Thyroid gland (tissue), 4 donors: ENCODE measurements around the gene ZNF823. TPM values are rescaled to one million over a fixed set of nuclear protein-coding genes. Genes with fewer than 3 reads are reported as not detected.
"Not testable (repeated sequence)": the region's sequence is repeated elsewhere in the genome, so short reads cannot be mapped to it uniquely, and the experiment has no call there.

Experiments used
- DNase-seq, 2 donors: peaks; one replicate each; pipeline ENCODE4 v3.0.0-alpha.2; 2019
- H3K27ac ChIP-seq, 3 donors: fragments of 200-600 bp; sonication (generic); 1 replicate in 2 of 3; 2 replicates in 1 of 3; pipeline ENCODE4 v1.5.1; 2016 to 2019; ENCODE audit warnings: mild to moderate bottlenecking in 1 of 3, moderate library complexity in 1 of 3
- H3K27me3 ChIP-seq: fragments of 200-600 bp; sonication (generic); one replicate; pipeline ENCODE4 v1.5.1; 2019
- H3K36me3 ChIP-seq, 2 donors: fragments of 200-600 bp; sonication (generic); one replicate each; pipeline ENCODE4 v1.5.1; 2016 to 2019
- H3K4me1 ChIP-seq, 2 donors: fragments of 200-600 bp; sonication (generic); one replicate each; pipeline ENCODE4 v1.5.1; 2017 to 2019
- H3K4me3 ChIP-seq, 3 donors: fragments of 200-600 bp; sonication (generic); replicated peaks in 1 of 3; 1 replicate in 2 of 3; 2 replicates in 1 of 3; pipeline ENCODE4 v1.5.1; 2016; ENCODE audit warnings: mild to moderate bottlenecking in 1 of 3
- H3K9me3 ChIP-seq: fragments of 200-600 bp; sonication (generic); one replicate; pipeline ENCODE4 v1.5.1; 2017
- POLR2A ChIP-seq, 2 donors: fragments of 450-650 bp; IDR thresholded peaks; one replicate each; pipeline ENCODE4 v1.6.1; 2017; ENCODE audit warnings: antibody characterized with exemption in 2 of 2, mild to moderate bottlenecking in 2 of 2, moderate library complexity in 1 of 2
- WGBS, 2 donors: methylation state at CpG; one replicate each; pipeline ENCODE4 v1.1.5; 2017; 5-methylcytosine and 5-hydroxymethylcytosine counted together
- intact Hi-C: fragments of 100-400 bp; cut with DNase I; formaldehyde crosslinking; loops from one replicate; pipeline ENCODE4 v1.15.1; 2023
- total RNA-seq, 4 donors: library from RNA; depleted of rRNA; stranded (reverse); fragments of >200 nt; gene quantifications; one replicate each; pipeline ENCODE4 v1.2.3, GENCODE V29; 2016
- TF ChIP-seq, protein P1 (sequence below), 6 experiments: fragments of 200-600 bp in 3 of 6; fragments of 450-650 bp in 3 of 6; sonication (generic) in 3 of 6; IDR thresholded peaks; one replicate each; pipeline ENCODE4 v1.5.1; 2016 to 2019; ENCODE audit warnings: antibody characterized with exemption in 6 of 6, mild to moderate bottlenecking in 2 of 6, inconsistent platforms in 1 of 6, moderate library complexity in 1 of 6

Gene ZNF823
- total RNA-seq, 4 donors from 2014 or later: 7.4 to 11.7 (median 9.1) TPM

DNA sequence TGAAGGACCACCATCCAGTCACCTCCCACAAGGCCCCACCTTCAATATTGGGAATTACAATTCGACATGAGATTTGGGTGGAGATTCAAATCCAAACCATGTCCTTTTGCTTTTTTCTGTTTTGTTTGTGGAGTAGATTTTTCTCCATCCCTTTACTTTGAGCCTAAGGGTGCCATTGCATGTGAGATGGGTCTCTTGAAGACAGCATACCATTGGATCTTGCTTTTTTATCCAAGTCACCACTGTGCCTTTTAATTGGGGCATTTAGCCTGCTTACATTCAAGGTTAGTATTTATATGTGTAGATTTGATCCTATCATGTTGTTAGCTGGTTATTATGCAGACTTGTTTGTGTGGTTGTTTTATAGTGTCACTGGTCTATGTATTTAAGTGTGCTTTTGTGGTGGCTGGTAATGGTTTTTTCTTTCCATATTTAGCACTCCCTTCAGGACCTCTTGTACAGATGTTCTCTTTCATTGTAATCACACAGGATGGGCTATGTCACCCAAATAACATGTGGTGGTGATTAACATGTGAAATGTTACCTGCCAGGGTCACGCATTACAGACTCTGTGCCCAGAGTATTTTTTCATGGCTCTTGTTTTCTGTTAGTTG, 58.0 kb downstream of the ZNF823 start:
- H3K27me3 ChIP-seq: no peaks in the 10 kb centered on the region
- no peak overlapping the region for H3K4me3 ChIP-seq
- no peak overlapping the region for H3K27ac ChIP-seq
- no peaks in the 10 kb centered on the region for H3K4me1 ChIP-seq
- no peak for TF ChIP-seq POLR2A (IDR thresholded peaks at IDR 0.05)
- TF ChIP-seq, protein P1, sequence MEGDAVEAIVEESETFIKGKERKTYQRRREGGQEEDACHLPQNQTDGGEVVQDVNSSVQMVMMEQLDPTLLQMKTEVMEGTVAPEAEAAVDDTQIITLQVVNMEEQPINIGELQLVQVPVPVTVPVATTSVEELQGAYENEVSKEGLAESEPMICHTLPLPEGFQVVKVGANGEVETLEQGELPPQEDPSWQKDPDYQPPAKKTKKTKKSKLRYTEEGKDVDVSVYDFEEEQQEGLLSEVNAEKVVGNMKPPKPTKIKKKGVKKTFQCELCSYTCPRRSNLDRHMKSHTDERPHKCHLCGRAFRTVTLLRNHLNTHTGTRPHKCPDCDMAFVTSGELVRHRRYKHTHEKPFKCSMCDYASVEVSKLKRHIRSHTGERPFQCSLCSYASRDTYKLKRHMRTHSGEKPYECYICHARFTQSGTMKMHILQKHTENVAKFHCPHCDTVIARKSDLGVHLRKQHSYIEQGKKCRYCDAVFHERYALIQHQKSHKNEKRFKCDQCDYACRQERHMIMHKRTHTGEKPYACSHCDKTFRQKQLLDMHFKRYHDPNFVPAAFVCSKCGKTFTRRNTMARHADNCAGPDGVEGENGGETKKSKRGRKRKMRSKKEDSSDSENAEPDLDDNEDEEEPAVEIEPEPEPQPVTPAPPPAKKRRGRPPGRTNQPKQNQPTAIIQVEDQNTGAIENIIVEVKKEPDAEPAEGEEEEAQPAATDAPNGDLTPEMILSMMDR (IDR thresholded peaks at IDR 0.05): no peak
- WGBS, 2 donors: 97% methylated on average over 2 of the region's 2 CpGs
- H3K36me3 ChIP-seq: no peaks in the 10 kb centered on the region
- no peaks in the 10 kb centered on the region for H3K9me3 ChIP-seq
- DNase-seq: no peak
- intact Hi-C loops: loop anchor here (10.0 kb wide), 1 partner anchor 114 kb away; the partner anchor contains the start of gene ZNF491

DNA sequence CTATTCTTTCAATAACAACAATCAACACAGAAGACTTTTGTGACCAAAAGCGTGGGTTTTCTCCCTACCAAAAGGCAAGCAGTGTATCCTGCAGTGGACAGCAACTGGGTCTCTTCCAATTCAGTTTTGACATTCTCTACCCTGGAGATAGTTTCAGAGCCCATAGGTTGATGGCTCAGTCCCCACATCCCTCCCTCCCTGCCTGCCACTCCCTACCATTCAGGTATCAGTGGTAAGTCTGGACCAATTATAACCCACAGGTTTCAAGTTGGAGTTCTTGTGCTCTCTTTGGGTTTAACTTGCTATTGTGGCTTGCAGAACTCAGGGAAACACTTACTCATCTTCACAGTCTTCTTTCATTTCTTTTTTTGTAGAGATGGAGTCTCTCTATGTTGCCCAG, 60.2 kb downstream of the ZNF823 start:
- H3K27ac ChIP-seq: no peak overlapping the region
- 96 to 97% methylated on average over 1 of the region's 1 CpG for WGBS, 2 donors
- intact Hi-C loops: no loop called here
- H3K4me1 ChIP-seq: peaks cover 5 to 6% of the 10 kb centered on the region in 2 donors
- H3K9me3 ChIP-seq: no peaks in the 10 kb centered on the region
- H3K36me3 ChIP-seq: no peaks in the 10 kb centered on the region
- TF ChIP-seq, protein P1 (IDR thresholded peaks at IDR 0.05): no peak
- no peak for TF ChIP-seq POLR2A (IDR thresholded peaks at IDR 0.05)
- no peak for DNase-seq
- no peaks in the 10 kb centered on the region for H3K27me3 ChIP-seq
- H3K4me3 ChIP-seq: no peak overlapping the region

DNA sequence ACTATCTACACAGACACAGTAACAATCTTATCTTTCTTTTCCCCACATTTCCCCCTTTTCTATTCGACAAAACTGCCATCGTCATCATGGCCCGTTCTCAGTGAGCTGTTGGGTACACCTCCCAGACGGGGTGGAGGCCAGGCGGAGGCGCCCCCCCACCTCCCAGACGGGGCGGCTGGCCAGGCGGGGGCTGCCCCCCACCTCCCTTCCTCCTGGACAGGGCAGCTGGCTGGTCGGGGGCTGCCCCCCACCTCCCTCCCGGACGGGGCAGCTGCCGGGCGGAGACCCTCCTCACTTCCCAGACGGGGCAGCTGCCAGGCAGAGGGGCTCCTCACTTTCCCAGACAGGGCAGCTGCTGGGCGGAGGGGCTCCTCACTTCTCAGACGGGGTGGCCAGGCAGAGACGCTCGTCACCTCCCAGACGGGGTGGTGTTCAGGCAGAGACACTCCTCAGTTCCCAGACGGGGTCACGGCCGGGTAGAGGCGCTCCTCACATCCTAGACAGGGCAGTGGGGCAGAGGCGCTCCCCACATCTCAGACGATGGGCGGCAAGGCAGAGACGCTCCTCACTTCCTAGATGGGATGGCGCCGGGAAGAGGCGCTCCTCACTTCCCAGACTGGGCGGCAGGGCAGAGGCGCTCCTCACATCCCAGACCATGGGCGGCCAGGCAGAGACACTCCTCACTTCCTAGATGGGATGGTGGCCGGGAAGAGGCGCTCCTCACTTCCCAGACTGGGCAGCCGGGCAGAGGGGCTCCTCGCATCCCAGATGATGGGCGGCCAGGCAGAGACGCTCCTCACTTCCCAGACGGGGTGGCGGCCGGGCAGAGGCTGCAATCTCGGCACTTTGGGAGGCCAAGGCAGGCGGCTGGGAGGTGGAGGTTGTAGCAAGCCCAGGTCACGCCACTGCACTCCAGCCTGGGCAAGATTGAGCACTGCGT, 61.8 kb downstream of the ZNF823 start:
- H3K9me3 ChIP-seq, H3K4me3 ChIP-seq, DNase-seq, H3K36me3 ChIP-seq, H3K27me3 ChIP-seq, H3K4me1 ChIP-seq, intact Hi-C loops, H3K27ac ChIP-seq: not testable (repeated sequence)
- 94 to 98% methylated on average over 20 to 28 of the region's 47 CpGs for WGBS, 2 donors

DNA sequence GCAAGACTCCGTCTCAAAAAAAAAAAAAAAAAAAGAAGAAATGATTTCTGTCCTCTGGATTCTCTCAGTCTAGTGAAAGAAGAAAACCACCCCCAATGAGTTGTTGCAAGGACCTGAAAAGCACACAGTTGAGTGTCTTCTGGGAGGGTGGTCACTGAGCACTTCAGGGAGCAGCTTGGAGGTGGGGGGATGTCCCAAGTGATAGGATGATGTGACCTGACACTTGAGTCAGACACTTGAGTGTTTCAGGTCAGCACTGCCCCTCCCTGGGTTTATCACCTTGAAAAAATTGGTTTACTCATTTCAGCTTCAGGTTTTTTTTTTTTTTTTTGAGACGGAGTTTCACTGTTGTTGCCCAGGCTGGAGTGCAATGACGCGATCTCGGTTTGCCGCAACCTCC, 63.2 kb downstream of the ZNF823 start:
- Histone ChIP-seq H3K4me3 (no peak overlapping the region), H3K27ac (no peak overlapping the region), H3K27me3 (no peaks in the 10 kb centered on the region), H3K4me1 (peaks cover 5 to 6% of the 10 kb centered on the region in 2 donors), H3K36me3 (no peaks in the 10 kb centered on the region), H3K9me3 (no peaks in the 10 kb centered on the region)
- DNase-seq: no peak
- intact Hi-C loops: no loop called here
- TF ChIP-seq, protein P1 (IDR thresholded peaks at IDR 0.05): no peak
- no peak for TF ChIP-seq POLR2A (IDR thresholded peaks at IDR 0.05)
- WGBS, 2 donors: 95 to 96% methylated on average over 6 of the region's 6 CpGs

DNA sequence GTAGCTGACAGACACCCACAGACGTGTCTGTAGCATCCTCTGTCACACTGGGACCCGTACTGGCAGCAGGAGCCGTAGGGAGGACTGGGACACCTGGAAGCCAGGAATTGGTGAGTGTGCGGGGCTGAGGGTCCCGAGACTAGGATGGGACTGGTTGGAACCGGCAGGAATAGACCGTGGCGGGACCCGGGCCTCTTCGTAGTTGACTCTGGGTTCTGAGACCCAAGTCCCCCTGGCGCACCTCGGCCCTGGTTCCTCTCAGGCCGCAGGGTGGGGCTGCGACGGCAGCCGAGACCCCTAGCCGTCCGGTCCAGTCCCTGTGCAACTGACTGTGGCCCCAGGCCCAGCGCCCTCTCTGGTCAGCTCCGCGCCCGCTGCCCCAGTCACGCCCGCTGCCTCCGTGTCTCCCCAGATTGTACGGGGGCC, 64.7 kb downstream of the ZNF823 start:
- peaks cover 5 to 6% of the 10 kb centered on the region in 2 donors for H3K4me1 ChIP-seq
- 16 to 30% methylated on average over 17 to 19 of the region's 26 CpGs for WGBS, 2 donors
- H3K27me3 ChIP-seq: no peaks in the 10 kb centered on the region
- H3K36me3 ChIP-seq: no peaks in the 10 kb centered on the region
- TF ChIP-seq, protein P1 (IDR thresholded peaks at IDR 0.05): no peak
- no peak for TF ChIP-seq POLR2A (IDR thresholded peaks at IDR 0.05)
- peak overlapping the region in 2 of 3 donors; percentile 15 to 34 for H3K27ac ChIP-seq
- H3K4me3 ChIP-seq: peak overlapping the region in 1 of 3 donors; percentile 34
- DNase-seq: no peak
- H3K9me3 ChIP-seq: no peaks in the 10 kb centered on the region
- intact Hi-C loops: no loop called here
